COLO668 (cell line): ENCODE data around the gene MERTK.
"Not testable (repeated sequence)": the region's sequence is repeated elsewhere in the genome, so short reads cannot be mapped to it uniquely, and the experiment has no call there.

ENCODE experiments used
- DNase-seq: peaks from one replicate; lab custom pipeline; 2025; ENCODE audit not compliant: unreplicated experiment; lab: John Stamatoyannopoulos, UW

MERTK gene

DNA sequence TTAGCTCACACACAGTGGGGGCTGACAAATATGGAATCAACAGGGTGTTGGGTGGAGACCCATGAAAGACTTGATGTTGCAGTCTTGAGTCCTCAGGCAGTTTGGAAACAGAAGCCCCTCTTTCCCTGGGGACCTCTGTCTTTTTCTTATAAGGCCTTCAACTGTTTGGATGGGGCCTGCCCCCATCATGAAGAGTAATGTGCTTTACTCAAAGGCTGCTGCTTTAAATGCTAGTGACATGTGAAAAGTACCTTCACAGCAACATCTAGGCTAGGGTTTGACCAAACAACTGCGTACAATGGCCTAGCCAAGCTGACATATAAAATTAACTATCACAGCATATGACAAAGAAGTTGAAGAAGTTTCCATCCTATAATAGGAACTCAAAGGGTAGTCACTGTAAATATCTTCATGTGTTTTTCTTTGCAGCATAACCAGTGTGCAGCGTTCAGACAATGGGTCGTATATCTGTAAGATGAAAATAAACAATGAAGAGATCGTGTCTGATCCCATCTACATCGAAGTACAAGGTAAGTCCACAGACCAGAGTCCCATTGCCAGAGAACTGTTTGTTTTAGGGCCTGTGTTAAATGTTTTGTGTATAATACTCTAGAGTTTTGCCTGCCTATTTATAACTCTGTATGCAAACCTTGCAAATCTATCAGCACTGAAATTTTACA lies 46.3 kb downstream of the MERTK start:
- DNase-seq = no peak

DNA sequence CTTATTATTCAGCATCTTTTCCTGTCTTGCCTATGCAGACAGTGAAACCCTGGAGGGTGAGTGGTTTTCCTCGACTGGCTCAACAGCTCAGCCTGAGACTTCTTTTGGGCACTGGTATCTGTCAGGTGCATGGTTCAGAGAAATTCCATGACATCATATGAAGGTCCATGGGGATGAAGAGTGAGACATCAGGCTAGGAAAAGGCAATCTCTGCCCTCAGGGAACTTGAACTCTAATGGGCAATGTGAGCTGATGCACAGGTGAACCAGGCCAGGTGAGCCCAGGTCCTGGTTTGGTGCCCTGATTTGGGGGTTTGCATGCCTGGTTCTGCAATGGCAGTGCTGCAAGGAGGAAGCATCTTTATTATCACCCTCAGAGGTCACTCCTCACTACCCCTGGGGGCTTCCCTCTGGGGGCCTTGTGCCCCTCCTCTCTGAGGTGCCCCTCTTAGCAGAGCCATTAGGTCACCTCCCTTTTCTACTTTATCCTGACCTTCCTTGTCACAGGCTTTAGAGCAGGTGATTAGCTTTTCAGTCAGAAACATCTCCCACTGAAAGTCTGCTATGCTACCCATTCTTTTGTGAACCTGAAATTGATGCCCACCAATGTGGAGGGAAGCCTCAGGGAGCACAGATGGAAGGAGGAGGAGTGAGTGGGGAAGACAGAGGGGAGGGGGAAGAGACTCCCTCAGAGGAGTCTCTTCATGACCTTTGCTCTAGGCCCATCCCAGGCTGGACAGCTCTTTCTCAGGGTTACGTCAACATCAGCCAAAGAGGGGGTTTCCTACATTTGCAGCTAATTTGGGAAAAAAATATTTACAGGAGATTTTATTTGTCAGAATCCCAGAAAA lies 47.3 kb downstream of the MERTK start:
- no peak for DNase-seq

DNA sequence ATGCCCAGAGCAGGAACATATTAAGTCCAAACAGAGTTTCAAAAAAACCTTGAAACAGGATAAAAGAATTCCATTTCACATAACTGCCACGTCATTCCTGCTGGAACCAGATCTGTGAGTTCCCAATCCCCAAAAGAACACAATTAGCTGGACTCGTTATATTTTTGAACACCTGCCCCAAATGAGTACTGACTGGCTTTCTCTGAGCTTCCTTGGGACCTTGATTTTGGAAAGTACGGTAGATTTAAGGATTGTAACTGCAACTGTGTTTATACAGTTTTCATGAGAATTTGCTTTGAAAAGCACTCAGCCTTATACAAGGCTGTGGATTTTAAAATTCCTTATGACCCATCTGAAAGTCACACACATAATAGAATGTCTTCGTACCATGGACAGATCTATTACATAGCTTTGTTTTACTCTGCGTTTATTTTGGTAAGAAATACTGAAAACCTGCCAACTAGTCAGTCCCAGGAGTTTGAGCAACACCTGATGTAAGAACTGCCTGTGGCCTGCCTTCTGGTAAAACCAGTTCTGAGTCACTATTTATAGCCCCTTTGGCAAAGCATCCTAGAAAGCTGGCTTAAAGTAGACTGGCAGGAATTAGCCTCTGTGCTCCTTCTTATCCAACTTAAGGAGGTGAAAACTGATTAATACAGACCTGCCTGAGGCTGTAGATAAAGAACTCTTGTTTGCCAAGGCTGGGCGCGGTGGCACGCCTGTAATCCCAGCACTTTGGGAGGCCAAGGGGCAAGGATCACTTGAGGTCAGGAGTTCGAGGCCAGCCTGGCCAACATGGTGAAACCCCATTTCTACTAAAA lies 48.1 kb downstream of the MERTK start:
- DNase-seq = no peak

DNA sequence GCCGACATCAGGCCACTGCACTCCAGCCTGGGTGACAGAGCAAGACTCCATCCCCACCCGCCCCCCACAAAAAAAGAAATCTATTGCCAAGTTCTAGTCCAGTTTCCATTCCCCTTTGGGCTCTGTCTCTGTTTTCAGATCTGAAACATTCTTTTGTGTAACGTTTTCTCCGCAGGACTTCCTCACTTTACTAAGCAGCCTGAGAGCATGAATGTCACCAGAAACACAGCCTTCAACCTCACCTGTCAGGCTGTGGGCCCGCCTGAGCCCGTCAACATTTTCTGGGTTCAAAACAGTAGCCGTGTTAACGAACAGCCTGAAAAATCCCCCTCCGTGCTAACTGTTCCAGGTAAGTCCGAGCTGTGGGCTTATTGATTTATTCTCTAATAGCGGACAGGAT lies 48.8 kb downstream of the MERTK start:
- no peak for DNase-seq

DNA sequence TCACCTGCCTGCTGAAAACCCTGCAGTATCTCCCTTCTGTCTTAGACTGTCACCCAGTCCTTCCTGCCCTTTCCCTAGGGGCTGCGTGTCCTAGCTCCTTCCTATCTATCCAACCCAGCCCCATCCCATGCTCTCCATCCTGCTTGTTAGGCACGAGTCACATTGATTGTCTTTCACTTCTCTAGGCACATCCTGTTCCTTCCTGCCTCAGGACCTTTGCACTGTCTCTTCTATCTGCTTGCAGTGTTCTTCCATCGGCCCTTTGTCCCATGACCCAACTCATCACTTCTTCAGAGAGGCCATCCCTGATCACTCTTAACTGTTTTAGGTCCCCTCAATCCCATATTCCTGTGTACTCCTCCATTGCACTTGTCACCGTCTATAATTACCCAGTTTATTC lies 50.4 kb downstream of the MERTK start:
- DNase-seq = no peak

DNA sequence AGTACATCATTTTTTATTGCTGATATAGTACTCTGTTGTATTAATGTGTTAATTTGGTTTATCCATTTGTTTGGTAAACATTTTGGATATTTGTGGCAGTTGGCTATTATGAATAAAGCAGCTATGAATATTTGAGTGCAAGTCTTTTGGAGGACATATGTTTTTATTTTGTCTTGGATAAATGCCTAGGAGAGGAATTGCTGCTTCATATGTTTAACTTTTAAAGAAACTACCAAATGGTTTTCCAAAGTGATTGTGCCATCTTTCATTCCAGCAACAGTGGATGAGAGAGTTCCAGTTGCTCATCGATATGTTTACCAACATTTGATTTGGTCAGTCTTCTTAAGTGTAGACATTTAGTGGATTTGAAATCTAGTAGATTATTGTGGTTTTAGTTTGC lies 51.8 kb downstream of the MERTK start:
- DNase-seq = no peak

DNA sequence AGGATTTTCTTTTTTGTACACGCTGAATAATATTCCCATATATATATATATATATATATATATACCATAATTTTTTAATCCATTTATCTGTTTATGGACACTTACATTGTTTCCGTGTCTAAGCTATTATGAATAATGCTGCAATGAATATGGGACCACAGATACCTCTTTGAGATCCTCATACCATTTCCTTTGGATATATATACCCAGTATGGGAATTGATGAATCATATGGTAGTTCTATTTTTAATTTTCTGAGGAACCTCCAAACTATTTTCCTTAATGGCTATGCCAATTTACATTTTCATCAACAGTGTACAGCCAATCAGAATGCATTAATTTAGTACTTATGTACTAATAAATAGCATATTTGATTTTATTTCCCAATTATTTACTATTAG lies 53.1 kb downstream of the MERTK start:
- DNase-seq = no peak

DNA sequence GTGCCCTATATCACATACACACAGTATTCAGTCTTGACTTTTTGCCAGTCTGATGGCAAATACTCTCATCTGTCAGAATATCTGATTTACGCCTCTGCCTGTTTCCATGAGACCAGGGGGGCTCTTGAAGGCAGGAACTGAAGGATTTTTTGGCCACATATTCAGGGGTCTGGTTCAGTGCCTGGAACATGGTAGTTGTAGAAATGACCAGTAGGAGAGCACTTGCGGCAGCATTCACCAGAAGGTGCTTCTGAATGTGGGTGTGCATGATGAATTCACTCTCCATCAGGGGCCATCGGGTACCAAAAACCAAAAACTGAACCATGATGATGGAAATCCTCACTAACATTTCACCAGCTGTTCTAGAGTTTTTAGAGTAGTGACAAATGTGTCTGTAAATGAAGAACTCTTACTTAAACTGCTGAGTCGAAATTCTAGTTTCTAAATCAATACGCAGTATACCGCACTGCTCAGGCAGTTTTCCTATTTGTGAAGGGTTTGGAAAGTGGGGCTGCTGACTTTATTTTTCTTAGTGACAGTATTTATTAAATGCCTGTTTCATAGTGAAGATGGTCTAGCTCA lies 54.6 kb downstream of the MERTK start:
- no peak for DNase-seq

DNA sequence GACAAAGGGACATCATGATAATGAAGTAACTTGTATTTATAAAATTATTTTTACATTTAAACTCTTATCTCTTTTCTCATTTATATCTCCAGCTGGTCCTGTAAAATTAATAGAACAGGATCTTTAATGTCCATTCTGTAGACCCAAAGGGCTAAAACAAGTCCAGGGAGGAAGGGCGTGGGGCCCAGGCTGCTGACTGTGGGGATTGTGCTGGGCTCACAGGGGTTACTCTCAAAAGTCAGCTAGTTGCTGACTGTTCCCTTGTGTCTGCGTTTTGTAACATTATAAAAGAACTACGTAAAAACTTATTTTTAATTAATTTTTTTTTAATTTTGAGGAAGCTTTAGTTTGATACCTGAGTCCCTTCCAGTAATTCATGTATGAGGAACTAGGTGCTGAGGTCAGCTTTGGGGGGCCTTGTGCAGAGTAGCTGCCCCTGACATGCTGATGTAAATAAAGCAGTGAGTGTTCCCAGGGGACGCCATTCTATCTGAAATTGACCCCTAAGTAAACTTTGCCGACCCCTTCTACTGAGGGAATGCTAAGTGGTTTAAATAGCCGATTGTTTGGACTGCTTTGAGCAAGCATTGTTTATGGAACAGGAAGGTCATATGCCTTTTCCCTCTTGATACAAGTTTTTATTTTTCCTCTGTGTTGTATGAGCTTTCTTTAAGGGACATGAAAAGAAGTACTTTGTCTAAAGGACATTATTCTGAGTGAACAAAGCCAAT lies 56.4 kb downstream of the MERTK start:
- DNase-seq = no peak

DNA sequence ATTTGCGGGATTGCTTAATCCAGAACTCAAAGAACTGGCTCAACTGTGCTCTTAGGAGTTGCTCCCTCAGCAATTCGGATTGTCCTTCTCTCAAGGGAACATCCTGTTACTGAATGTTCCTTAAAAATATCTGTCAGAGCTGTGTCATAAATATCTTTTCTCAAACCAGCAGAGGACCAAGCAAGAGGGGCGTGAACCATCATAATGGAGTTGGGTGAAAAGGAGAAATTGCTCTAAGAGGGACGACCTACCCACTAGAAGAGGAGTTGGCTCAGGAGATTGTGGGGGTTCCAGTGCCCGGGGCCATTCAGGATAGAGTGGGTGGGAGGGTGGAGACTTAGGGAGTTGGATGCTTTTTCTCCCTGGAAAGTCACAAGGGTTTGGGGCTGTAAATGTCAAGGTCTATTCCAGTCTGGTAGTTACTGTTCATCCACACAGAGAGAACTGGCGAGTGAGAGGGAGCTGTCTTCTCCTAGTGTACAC lies 59.5 kb downstream of the MERTK start:
- no peak for DNase-seq

DNA sequence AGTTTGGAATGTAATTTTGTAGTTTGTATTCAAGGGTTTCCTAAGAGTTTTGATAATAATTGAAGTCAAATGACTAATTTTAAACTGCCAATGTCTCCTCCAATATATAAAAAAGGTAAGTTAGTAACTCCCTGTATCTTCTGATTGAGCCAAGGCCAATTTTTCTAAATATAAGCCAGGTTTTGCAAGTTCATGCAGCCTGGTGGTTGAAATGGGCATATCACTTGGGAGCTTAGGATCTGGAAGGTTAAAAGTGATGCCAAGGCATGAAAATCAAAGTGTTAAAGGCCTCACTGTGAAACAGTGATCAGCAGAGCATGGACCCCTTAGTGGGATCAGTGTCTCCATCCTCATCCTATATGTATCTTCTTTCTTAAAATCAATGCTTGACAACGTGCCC lies 60.5 kb downstream of the MERTK start:
- no peak for DNase-seq

DNA sequence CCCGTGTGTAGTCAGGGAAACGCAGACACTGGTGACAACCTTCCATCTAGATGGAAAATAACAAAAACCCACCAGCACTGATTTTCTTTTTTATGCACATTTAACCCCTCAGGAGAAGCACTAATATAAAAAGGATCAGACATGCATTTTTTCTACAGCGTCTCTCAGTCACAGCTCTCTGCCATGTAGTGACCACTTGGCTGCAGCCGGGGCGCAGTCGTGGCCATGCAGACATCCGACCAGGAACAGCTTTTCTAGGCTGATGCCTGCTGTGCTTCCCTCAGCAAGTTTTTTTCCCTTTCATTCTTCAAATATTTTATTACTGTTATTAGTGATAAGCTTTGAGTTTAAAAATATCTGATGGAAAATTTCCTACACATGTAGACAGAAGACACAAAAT lies 63.3 kb downstream of the MERTK start:
- DNase-seq = no peak

DNA sequence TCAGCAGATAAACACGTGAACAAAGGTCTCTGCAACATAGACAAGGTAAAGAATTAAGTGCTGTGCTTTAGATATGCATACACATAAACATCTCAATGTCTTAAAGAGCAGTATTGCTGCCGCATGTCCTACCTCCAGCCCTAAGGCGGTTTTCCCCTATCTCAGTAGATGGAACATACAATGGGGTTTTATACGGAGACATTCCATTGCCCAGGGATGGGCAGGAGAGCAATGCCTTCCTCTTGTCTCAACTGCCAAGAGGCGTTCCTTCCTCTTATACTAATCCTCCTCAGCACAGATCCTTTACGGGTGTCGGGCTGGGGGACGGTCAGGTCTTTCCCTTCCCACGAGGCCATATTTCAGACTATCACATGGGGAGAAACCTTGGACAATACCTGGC lies 64.7 kb downstream of the MERTK start:
- not testable (repeated sequence) for DNase-seq

DNA sequence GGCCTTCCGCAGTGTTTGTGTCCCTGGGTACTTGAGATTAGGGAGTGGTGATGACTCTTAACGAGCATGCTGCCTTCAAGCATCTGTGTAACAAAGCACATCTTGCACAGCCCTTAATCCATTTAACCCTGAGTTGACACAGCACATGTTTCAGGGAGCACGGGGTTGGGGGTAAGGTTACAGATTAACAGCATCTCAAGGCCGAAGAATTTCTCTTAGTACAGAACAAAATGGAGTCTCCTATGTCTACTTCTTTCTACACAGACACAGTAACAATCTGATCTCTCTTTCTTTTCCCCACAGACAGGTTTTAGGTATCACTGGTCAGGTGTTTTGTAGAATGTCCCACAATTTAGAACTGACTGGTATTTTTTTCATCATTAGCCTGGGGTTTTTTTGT lies 65.1 kb downstream of the MERTK start:
- not testable (repeated sequence) for DNase-seq

DNA sequence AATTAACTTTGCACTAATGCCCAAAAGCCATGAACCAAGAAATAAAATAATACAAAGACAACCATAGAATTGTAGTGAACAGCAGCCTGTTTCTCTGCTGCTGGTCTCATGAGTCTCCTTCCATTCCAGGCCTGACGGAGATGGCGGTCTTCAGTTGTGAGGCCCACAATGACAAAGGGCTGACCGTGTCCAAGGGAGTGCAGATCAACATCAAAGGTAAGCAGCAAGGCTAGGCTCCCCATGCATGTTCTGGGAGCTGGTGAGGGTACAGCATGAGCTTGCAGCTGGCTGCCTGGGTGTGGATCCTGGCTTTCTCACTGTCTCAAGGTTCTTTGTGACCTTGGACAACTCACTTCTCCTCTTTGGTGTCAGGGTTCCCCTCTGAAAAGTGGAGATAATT lies 66.7 kb downstream of the MERTK start:
- no peak for DNase-seq

DNA sequence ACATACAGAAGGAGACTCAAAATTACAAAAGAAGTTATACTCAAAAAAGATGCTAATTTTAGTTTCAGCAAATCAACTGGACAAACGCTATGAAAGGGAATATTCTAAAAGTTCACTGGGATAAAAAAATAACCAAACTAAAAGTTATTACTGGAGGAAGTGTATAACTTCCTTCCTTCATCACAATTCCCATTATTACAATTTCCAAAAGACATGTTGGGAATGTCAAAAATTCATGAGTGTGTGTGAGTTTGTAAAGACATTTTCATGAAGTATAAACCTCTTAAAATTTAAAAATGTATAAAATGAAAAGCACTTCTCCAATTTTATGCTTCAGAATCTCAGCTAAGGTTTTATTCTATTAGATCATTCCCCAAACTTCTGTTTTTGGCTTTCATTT lies 67.8 kb downstream of the MERTK start:
- DNase-seq = no peak

DNA sequence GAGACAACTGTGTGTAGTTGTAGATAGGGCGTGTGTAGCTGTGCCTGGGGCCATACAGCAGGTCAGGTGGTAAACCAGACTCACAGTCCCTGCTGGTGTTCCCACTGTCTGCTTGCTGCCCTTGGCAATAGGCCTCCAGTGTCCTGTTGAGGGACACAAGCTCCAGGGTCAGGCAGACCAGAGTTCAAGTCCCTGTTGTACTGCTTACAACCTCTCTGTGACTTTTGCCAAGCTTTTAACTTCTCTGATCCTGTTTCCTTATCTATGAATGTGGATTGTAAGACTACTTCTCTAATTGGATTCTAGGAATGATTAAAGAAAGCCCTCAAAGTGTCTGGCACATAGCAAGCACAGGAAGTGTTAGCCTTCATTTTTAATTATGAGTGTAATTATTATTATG lies 68.6 kb downstream of the MERTK start:
- DNase-seq = no peak

DNA sequence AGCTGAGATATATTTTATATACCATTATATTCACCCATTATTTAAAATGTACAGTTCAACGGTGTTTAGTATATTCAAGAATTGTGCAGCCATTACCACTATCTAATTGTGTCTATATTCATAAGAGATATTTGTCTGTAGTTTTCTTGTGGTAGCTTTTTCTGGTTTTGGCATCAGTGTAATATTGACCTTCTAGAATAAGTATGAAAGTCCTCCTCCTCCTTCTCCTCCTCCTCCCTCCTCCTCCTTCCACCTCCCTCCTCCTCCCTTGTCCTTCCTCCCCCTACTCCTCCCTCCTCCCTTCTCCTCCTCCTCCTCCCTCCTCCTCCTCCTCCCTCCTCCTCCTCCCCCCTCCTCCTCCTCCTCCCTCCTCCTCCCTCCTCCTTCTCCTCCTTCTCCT lies 72.0 kb downstream of the MERTK start:
- no peak for DNase-seq

DNA sequence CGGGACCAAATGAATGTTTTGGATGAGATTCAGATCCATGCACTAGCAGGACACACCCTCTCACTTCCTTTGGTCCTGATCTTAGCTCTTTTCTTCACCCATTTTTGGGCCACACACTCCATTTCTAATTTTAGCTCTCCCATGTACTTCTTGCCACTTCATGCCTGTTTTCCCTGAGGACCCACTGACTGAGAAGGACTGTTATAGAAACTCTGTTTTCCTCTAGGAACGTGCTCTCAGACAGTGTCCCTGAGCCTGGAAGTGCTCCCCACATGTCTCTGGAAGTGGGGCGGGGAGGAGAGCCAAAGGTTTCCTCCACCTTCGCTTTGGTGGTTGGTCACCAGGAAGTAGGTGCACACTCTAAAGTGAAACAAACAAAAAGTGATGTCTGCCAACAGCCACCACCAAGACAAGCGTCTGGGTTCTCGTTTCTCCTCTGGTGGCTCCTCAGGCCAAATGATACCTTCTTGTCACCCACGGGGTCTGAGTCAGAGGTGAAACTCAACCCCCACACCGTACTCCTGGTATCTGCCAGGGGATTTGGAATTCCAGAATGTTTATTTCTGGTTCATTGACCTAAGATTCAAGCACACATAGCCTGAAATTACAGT lies 74.7 kb downstream of the MERTK start:
- no peak for DNase-seq

DNA sequence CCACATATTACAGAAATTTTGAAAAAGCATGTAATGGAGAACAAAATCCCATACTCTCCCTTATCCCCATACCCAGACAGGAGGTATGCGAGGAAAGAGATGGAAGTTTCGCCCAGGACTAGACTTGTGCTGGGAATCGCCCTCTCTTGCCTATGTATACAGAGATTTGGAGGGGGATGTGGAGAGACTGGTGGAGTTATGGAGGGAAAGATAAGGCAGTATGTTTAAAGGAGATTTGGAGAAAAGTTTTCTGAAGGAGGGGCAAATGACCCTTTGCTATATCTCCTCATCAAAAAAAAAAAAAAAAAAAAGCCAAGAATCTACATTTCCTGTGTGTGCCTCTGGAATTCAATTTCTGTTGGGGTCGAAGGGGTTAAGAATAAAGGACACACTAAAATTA lies 75.3 kb downstream of the MERTK start:
- no peak for DNase-seq
